Neural cell (in vitro differentiated cells): Measurements from ENCODE around the gene VWA5B1. TPM values are rescaled to one million over a fixed set of nuclear protein-coding genes. Genes with fewer than 3 reads are reported as not detected.

Source experiments
- H2AFZ ChIP-seq: fragments of 200-600, 300-800 bp; sonication (generic), shearing (Covaris generic); 2 replicates; pipeline ENCODE4 v1.6.0; 2014; ENCODE audit warnings: low read depth, mild to moderate bottlenecking, antibody characterized with exemption, low read length, moderate library complexity
- H3F3A ChIP-seq: fragments of 200-600 bp; shearing (Covaris generic); 2 replicates; pipeline ENCODE4 v1.6.1; 2016; ENCODE audit warnings: mild to moderate bottlenecking, moderate library complexity, mixed read lengths, antibody characterized with exemption, low read length; ENCODE audit not compliant: insufficient read depth, poor library complexity, severe bottlenecking
- H3K27ac ChIP-seq: fragments of 200-600, 300-800 bp; sonication (generic), shearing (Covaris generic); 2 replicates; pipeline ENCODE4 v1.5.1; 2014; ENCODE audit warnings: mild to moderate bottlenecking, low read length, moderate library complexity
- H3K27me3 ChIP-seq: fragments of 300-800, 200-600 bp; sonication (generic), shearing (Covaris generic); 2 replicates; pipeline ENCODE4 v1.6.0; 2014; ENCODE audit warnings: mild to moderate bottlenecking, low read depth, low read length, moderate library complexity; ENCODE audit not compliant: insufficient read depth
- H3K36me3 ChIP-seq: fragments of 300-800, 200-600 bp; sonication (generic), shearing (Covaris generic); 2 replicates; pipeline ENCODE4 v1.5.1; 2014; ENCODE audit warnings: mild to moderate bottlenecking, antibody characterized with exemption, low read length, moderate library complexity; ENCODE audit not compliant: insufficient read depth
- H3K4me2 ChIP-seq: fragments of 300-800, 200-600 bp; sonication (generic), shearing (Covaris generic); 2 replicates; pipeline ENCODE4 v1.6.0; 2014; ENCODE audit warnings: mild to moderate bottlenecking, low read length
- H3K4me3 ChIP-seq: fragments of 300-800, 200-600 bp; sonication (generic), shearing (Covaris generic); 2 replicates; pipeline ENCODE4 v1.5.1; 2014; ENCODE audit warnings: mild to moderate bottlenecking, low read length, moderate library complexity
- H3K79me2 ChIP-seq: fragments of 200-600 bp; shearing (Covaris generic); replicated peaks from 2 replicates; pipeline ENCODE4 v1.6.0; 2014; ENCODE audit warnings: mild to moderate bottlenecking, low read length, moderate library complexity; ENCODE audit not compliant: insufficient read depth
- H3K9ac ChIP-seq: fragments of 300-800, 200-600 bp; sonication (generic), shearing (Covaris generic); 2 replicates; pipeline ENCODE4 v1.6.1; 2016; ENCODE audit warnings: mild to moderate bottlenecking, low read length, mixed read lengths
- H3K9me2 ChIP-seq: fragments of 200-600 bp; shearing (Covaris generic); 2 replicates; pipeline ENCODE4 v1.6.1; 2016; ENCODE audit warnings: mild to moderate bottlenecking, low read length, mixed read lengths; ENCODE audit not compliant: insufficient read depth
- H3K9me3 ChIP-seq: fragments of 200-600, 300-800 bp; sonication (generic), shearing (Covaris generic); 2 replicates; pipeline ENCODE4 v1.6.1; 2016; ENCODE audit warnings: mild to moderate bottlenecking, mixed run types, low read length, moderate library complexity, mixed read lengths
- H4K20me1 ChIP-seq: fragments of 200-600 bp; shearing (Covaris generic); 2 replicates; pipeline ENCODE4 v1.6.1; 2016; ENCODE audit warnings: mild to moderate bottlenecking, mixed run types; ENCODE audit not compliant: insufficient read depth
- EP300 ChIP-seq: fragments of 450-650 bp; conservative IDR thresholded peaks from 2 replicates; pipeline ENCODE4 v1.6.1; 2014; ENCODE audit warnings: antibody characterized with exemption, mild to moderate bottlenecking, moderate library complexity; ENCODE audit not compliant: poor library complexity, severe bottlenecking
- EZH2 ChIP-seq: fragments of 200-600, 300-800 bp; shearing (Covaris generic), sonication (generic); IDR thresholded peaks from 2 replicates; pipeline ENCODE4 v1.6.1; 2014; ENCODE audit warnings: antibody characterized with exemption, low read length, borderline replicate concordance, mild to moderate bottlenecking; ENCODE audit not compliant: insufficient read depth, poor library complexity, severe bottlenecking
- MXI1 ChIP-seq: fragments of 450-650 bp; conservative IDR thresholded peaks from 2 replicates; pipeline ENCODE4 v1.6.1; 2014; ENCODE audit warnings: antibody characterized with exemption, mild to moderate bottlenecking; ENCODE audit not compliant: poor library complexity, severe bottlenecking
- RAD21 ChIP-seq: fragments of 450-650 bp; conservative IDR thresholded peaks from 2 replicates; pipeline ENCODE4 v1.6.1; 2014; ENCODE audit warnings: antibody characterized with exemption, mild to moderate bottlenecking, moderate library complexity
- SMC3 ChIP-seq: fragments of 450-650 bp; conservative IDR thresholded peaks from 2 replicates; pipeline ENCODE4 v1.6.1; 2014; ENCODE audit warnings: antibody characterized with exemption, mild to moderate bottlenecking, moderate library complexity; ENCODE audit not compliant: poor library complexity
- TAF1 ChIP-seq: IDR thresholded peaks from 2 replicates; pipeline ENCODE4 v1.6.1; 2012; ENCODE audit warnings: low read depth
- polyA plus RNA-seq: library from polyadenylated mRNA; depleted of rRNA; stranded (reverse); fragments of >200 nt; gene quantifications from 2 replicates; pipeline ENCODE4 v1.2.3, GENCODE V29; 2014
- TF ChIP-seq, protein P1 (sequence below): fragments of 450-650 bp; IDR thresholded peaks from 2 replicates; pipeline ENCODE4 v1.5.1; 2014; ENCODE audit warnings: antibody characterized with exemption, mild to moderate bottlenecking, moderate library complexity; ENCODE audit not compliant: poor library complexity, severe bottlenecking
- TF ChIP-seq, protein P2 (sequence below): IDR thresholded peaks from 2 replicates; pipeline ENCODE4 v1.6.1; 2012; ENCODE audit warnings: borderline replicate concordance

The VWA5B1 gene
- polyA plus RNA-seq, 1 donor from 2014 or later: 0.27 TPM

DNA sequence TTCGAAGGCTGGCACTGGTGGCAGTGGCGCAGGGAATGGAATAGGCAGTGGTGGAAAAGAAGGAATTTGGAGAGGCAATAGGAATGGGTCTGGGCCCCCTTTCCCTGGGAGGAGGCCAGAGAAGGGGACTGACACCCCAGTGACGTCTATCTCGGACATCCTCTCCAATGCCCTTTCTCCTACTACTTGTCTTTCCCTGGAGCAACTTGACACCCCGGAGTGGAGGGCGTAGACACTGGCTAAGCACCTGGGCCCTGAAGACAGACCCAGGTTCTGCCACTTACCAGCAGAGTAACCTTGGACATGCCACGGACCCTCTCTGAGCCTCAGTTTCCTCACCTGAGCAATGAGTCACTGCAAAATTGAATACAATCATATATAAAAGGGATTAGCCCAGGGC, 108.5 kb downstream of the VWA5B1 start:
- Histone ChIP-seq H3K27ac (no peak overlapping the region), H3F3A (no peaks in the 10 kb centered on the region), H3K4me3 (no peak overlapping the region), H3K27me3 (no peaks in the 10 kb centered on the region), H3K9me3 (no peaks in the 10 kb centered on the region), H2AFZ (no peak overlapping the region), H3K4me2 (no peak overlapping the region), H3K79me2 (no peaks in the 10 kb centered on the region), H3K9me2 (no peaks in the 10 kb centered on the region), H4K20me1 (no peaks in the 10 kb centered on the region), H3K36me3 (no peaks in the 10 kb centered on the region), H3K9ac (no peak overlapping the region)
- TF ChIP-seq, protein P1, sequence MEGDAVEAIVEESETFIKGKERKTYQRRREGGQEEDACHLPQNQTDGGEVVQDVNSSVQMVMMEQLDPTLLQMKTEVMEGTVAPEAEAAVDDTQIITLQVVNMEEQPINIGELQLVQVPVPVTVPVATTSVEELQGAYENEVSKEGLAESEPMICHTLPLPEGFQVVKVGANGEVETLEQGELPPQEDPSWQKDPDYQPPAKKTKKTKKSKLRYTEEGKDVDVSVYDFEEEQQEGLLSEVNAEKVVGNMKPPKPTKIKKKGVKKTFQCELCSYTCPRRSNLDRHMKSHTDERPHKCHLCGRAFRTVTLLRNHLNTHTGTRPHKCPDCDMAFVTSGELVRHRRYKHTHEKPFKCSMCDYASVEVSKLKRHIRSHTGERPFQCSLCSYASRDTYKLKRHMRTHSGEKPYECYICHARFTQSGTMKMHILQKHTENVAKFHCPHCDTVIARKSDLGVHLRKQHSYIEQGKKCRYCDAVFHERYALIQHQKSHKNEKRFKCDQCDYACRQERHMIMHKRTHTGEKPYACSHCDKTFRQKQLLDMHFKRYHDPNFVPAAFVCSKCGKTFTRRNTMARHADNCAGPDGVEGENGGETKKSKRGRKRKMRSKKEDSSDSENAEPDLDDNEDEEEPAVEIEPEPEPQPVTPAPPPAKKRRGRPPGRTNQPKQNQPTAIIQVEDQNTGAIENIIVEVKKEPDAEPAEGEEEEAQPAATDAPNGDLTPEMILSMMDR: no peak
- no peak for TF ChIP-seq SMC3
- no peak for TF ChIP-seq EZH2
- no peak for TF ChIP-seq EP300
- TF ChIP-seq RAD21: no peak
- TF ChIP-seq, protein P2, sequence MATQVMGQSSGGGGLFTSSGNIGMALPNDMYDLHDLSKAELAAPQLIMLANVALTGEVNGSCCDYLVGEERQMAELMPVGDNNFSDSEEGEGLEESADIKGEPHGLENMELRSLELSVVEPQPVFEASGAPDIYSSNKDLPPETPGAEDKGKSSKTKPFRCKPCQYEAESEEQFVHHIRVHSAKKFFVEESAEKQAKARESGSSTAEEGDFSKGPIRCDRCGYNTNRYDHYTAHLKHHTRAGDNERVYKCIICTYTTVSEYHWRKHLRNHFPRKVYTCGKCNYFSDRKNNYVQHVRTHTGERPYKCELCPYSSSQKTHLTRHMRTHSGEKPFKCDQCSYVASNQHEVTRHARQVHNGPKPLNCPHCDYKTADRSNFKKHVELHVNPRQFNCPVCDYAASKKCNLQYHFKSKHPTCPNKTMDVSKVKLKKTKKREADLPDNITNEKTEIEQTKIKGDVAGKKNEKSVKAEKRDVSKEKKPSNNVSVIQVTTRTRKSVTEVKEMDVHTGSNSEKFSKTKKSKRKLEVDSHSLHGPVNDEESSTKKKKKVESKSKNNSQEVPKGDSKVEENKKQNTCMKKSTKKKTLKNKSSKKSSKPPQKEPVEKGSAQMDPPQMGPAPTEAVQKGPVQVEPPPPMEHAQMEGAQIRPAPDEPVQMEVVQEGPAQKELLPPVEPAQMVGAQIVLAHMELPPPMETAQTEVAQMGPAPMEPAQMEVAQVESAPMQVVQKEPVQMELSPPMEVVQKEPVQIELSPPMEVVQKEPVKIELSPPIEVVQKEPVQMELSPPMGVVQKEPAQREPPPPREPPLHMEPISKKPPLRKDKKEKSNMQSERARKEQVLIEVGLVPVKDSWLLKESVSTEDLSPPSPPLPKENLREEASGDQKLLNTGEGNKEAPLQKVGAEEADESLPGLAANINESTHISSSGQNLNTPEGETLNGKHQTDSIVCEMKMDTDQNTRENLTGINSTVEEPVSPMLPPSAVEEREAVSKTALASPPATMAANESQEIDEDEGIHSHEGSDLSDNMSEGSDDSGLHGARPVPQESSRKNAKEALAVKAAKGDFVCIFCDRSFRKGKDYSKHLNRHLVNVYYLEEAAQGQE: no peak
- TF ChIP-seq TAF1: no peak
- TF ChIP-seq MXI1: no peak

DNA sequence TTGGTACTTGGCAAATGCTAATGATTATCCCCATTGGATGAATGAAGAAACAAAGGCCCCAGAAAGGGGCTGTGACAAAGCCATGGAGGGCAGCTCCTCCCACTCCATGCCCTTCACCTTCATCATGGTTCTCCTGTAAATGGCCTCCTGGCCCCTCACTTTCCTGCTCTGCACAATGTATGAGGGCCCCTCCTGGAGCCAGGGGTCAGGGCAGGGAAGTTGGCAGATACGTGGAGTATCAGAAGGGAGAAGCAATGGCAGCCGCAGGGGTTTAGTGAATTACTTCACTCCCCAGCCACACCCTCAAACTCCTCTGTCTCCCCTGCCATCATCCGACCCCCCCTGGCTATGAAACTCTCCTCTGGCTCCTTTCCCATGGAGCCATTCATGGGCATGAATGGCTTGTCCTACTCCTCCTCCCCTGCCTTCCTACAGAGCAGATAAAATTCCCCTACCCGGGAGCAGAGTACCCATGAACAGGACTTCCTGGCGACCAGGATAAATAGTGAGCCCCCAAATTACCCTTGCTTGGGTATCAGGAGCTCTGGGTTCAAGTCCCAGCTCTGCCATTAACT, 109.0 kb downstream of the VWA5B1 start:
- Histone ChIP-seq H3K79me2 (no peaks in the 10 kb centered on the region), H3K9ac (no peak overlapping the region), H3K9me2 (no peaks in the 10 kb centered on the region), H3K4me2 (no peak overlapping the region), H3K36me3 (no peaks in the 10 kb centered on the region), H3F3A (no peaks in the 10 kb centered on the region), H3K9me3 (no peaks in the 10 kb centered on the region), H3K27ac (no peak overlapping the region), H2AFZ (no peak overlapping the region), H3K4me3 (no peak overlapping the region), H3K27me3 (no peaks in the 10 kb centered on the region), H4K20me1 (no peaks in the 10 kb centered on the region)
- TF ChIP-seq, protein P1: no peak
